ENCODE measurements around the gene ELAVL1.

The ELAVL1 gene

DNA sequence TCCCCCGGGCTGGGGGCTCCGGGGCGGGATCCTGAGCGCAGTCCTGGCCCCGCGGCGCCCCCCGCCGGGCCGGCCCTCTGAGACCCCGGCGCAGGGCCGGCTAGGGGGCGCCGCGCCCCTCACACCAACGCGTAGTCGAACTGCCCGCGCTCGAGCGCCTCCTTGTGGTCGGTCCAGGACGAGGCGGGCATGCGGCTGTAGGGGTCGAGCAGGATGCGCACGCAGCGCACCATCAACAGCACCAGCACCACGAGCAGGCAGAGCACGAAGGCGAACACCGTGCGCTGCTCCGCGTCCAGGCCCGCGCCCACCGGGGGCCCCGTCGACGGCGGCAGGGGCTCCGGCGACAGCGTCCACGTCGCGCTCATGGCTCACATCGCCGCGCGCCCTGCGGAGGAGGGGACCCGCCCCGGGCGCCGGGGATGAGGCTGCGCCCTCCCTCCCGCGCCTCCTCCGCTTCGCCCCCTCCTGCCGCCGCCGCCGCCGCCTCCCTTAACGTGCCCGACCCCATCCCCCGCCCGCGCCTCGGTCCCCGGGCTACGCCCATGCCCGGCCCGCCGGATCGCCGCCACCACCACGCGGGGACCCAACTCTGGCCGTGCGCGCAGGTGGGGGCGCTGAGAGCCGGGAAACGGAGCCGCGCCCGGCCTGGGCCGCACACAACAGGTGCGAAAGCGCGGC, 80.1 kb downstream of the ELAVL1 start:
- 0% methylated on average over 73 of the region's 98 CpGs for WGBS (ENCODE audit: insufficient coverage)
- Histone ChIP-seq H3K36me3 (ENCODE audit: control insufficient read depth in 4 of 4, insufficient read depth in 4 of 4, low read length in 3 of 4) (peaks cover 0 to 21% (median 14%) of the 10 kb centered on the region in 4 experiments), H3K4me1 (ENCODE audit: control extremely low read depth in 1 of 4, control insufficient read depth in 4 of 4, insufficient read depth in 4 of 4, low read length in 3 of 4) (peaks cover 0 to 40% (median 28%) of the 10 kb centered on the region in 4 experiments), H3K4me3 (ENCODE audit: control insufficient read depth in 1 of 7, extremely low read depth in 1 of 7, insufficient read depth in 4 of 7, low read depth in 2 of 7, low read length in 6 of 7) (peak overlapping the region in 5 of 7 experiments; percentile 10 to 48 (median 26)), H3K9me3 (ENCODE audit: control extremely low read depth in 1 of 5, control insufficient read depth in 4 of 5, insufficient read depth in 2 of 5, low read depth in 1 of 5, low read length in 4 of 5) (no peaks in the 10 kb centered on the region), H3K27me3 (replicated peaks in 2 of 5; ENCODE audit: control insufficient read depth in 4 of 5, insufficient read depth in 5 of 5, low read length in 4 of 5) (no peaks in the 10 kb centered on the region), H3K27ac (ENCODE audit: insufficient read depth in 1 of 2, low read depth in 1 of 2, low read length in 2 of 2, poor library complexity in 1 of 2, severe bottlenecking in 2 of 2) (no peak overlapping the region)
- ChIA-PET CTCF (no interaction called here), POLR2A (no interaction called here)
- DNase-seq, result peak; percentile 82 to 89 (median 85)

DNA sequence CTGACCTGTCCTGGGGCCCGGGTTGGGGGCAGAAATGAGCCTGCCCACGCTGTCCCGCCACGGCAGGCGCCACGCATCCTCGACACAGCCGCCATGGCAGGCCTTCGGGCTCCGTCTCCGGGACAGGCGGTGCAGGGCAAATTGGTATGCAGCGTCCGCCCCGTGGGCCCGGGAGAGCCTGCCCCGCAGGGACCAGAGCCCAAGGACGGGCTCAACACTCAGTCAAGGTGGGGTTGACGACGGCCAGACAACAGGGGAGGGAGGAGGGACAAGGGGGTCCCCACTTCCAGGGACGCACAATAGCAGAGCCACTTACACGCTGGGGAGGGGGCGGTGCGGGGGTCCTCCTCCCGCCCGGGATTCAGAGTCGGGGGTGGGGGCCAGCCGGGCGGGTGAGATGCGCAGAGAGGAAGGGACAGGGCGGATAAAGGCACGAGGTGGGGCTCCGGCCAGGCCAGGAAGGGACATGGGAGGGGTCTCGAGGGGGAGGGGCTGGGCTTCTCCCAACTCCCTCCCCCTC, 80.7 kb downstream of the ELAVL1 start:
- Histone ChIP-seq H3K4me1 (ENCODE audit: control extremely low read depth in 1 of 4, control insufficient read depth in 4 of 4, insufficient read depth in 4 of 4, low read length in 3 of 4) (peaks cover 0 to 40% (median 31%) of the 10 kb centered on the region in 4 experiments), H3K36me3 (ENCODE audit: control insufficient read depth in 4 of 4, insufficient read depth in 4 of 4, low read length in 3 of 4) (peaks cover 0 to 21% (median 14%) of the 10 kb centered on the region in 4 experiments), H3K4me3 (ENCODE audit: control insufficient read depth in 1 of 7, extremely low read depth in 1 of 7, insufficient read depth in 4 of 7, low read depth in 2 of 7, low read length in 6 of 7) (peak overlapping the region in 1 of 7 experiments; percentile 26), H3K9me3 (ENCODE audit: control extremely low read depth in 1 of 5, control insufficient read depth in 4 of 5, insufficient read depth in 2 of 5, low read depth in 1 of 5, low read length in 4 of 5) (no peaks in the 10 kb centered on the region), H3K27ac (ENCODE audit: insufficient read depth in 1 of 2, low read depth in 1 of 2, low read length in 2 of 2, poor library complexity in 1 of 2, severe bottlenecking in 2 of 2) (no peak overlapping the region), H3K27me3 (replicated peaks in 2 of 5; ENCODE audit: control insufficient read depth in 4 of 5, insufficient read depth in 5 of 5, low read length in 4 of 5) (peaks cover 0 to 1% (median 0%) of the 10 kb centered on the region in 5 experiments)
- 55% methylated on average over 25 of the region's 34 CpGs for WGBS (ENCODE audit: insufficient coverage)
- ChIA-PET POLR2A (no interaction called here), CTCF (interaction anchor here (1.2 to 3.0 kb wide), 3 partner anchors 9 to 71 kb away, joined by 7 to 14 read pairs (median 8); partner anchors contain the start of genes TGFBR3L and TIMM44)
- DNase-seq, result no peak

- DNase-seq, result no peak
- Histone ChIP-seq H3K9me3 (ENCODE audit: control extremely low read depth in 1 of 5, control insufficient read depth in 4 of 5, insufficient read depth in 2 of 5, low read depth in 1 of 5, low read length in 4 of 5) (no peaks in the 10 kb centered on the region), H3K4me1 (ENCODE audit: control extremely low read depth in 1 of 4, control insufficient read depth in 4 of 4, insufficient read depth in 4 of 4, low read length in 3 of 4) (peaks cover 0 to 40% (median 32%) of the 10 kb centered on the region in 4 experiments), H3K4me3 (ENCODE audit: control insufficient read depth in 1 of 7, extremely low read depth in 1 of 7, insufficient read depth in 4 of 7, low read depth in 2 of 7, low read length in 6 of 7) (no peak overlapping the region), H3K27ac (ENCODE audit: insufficient read depth in 1 of 2, low read depth in 1 of 2, low read length in 2 of 2, poor library complexity in 1 of 2, severe bottlenecking in 2 of 2) (no peak overlapping the region), H3K27me3 (replicated peaks in 2 of 5; ENCODE audit: control insufficient read depth in 4 of 5, insufficient read depth in 5 of 5, low read length in 4 of 5) (peaks cover 0 to 6% (median 0%) of the 10 kb centered on the region in 5 experiments), H3K36me3 (ENCODE audit: control insufficient read depth in 4 of 4, insufficient read depth in 4 of 4, low read length in 3 of 4) (peaks cover 0 to 21% (median 14%) of the 10 kb centered on the region in 4 experiments)
- WGBS (ENCODE audit: insufficient coverage), result 89% methylated on average over 12 of the region's 12 CpGs
- ChIA-PET POLR2A (no interaction called here), CTCF (interaction anchor here (1.2 to 3.0 kb wide), 4 partner anchors 9 to 70 kb away, joined by 5 to 14 read pairs (median 8); partner anchors contain the start of genes TGFBR3L and TIMM44)
Observed at GRCh38 chr19:7924241-7924640, 81.2 kb downstream of the ELAVL1 start.

DNA sequence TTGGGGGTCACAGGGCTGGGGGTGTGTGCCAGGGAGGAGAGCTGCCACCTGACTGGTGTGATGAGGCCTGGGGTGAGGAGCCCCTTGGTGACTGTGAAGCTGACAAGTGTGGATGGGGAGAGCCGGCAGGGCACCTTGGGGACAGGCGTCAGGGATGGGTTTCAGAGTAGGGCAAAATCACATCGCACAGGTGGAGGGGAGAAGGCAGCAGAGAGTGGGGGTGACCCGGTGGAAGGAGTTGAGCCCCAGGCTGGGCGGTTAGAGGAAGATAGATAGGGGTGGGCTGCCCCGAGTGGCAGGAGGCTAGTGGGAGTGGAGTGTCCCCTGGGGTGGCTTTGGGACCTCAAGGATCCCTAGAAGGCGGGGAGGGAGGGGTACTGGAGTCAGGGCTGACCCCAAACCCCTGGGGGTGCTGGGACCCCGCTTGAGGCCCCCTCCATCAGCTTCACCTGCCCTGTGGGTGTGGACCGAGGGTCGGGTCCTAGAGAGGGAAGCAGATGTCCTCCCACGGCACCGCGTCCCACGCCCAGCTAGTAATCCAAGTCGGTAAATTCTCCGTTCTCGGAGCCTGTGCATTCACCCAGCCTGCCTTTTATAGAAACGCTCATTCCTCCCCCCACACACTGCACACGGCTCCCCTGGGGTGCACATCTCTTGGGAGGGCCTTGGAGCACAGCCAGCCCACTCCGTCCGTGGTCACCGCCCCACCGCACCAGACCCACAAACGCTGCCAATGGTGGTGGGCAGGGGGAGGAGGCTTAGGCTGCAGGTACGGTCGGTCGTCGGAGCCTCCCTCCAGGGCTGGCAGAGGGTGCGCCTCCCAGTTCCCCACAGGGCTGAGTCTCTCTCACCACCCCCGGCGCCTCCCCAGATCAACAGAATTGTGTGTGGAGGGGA, 81.9 kb downstream of the ELAVL1 start:
- Histone ChIP-seq H3K27me3 (replicated peaks in 2 of 5; ENCODE audit: control insufficient read depth in 4 of 5, insufficient read depth in 5 of 5, low read length in 4 of 5) (peaks cover 0 to 13% (median 3%) of the 10 kb centered on the region in 5 experiments), H3K4me1 (ENCODE audit: control extremely low read depth in 1 of 4, control insufficient read depth in 4 of 4, insufficient read depth in 4 of 4, low read length in 3 of 4) (peaks cover 0 to 35% (median 33%) of the 10 kb centered on the region in 4 experiments), H3K9me3 (ENCODE audit: control extremely low read depth in 1 of 5, control insufficient read depth in 4 of 5, insufficient read depth in 2 of 5, low read depth in 1 of 5, low read length in 4 of 5) (no peaks in the 10 kb centered on the region), H3K4me3 (ENCODE audit: control insufficient read depth in 1 of 7, extremely low read depth in 1 of 7, insufficient read depth in 4 of 7, low read depth in 2 of 7, low read length in 6 of 7) (no peak overlapping the region), H3K36me3 (ENCODE audit: control insufficient read depth in 4 of 4, insufficient read depth in 4 of 4, low read length in 3 of 4) (peaks cover 0 to 21% (median 14%) of the 10 kb centered on the region in 4 experiments), H3K27ac (ENCODE audit: insufficient read depth in 1 of 2, low read depth in 1 of 2, low read length in 2 of 2, poor library complexity in 1 of 2, severe bottlenecking in 2 of 2) (no peak overlapping the region)
- DNase-seq, result no peak
- 95% methylated on average over 23 of the region's 31 CpGs for WGBS (ENCODE audit: insufficient coverage)
- POLR2A ChIA-PET, result no interaction called here
- CTCF ChIA-PET, result interaction anchor here (1.2 to 3.0 kb wide), 4 partner anchors 8 to 69 kb away, joined by 5 to 14 read pairs (median 8); partner anchors contain the start of genes TGFBR3L and TIMM44

GRCh38 chr19:7922836-7923195, 82.6 kb downstream of the ELAVL1 start:
- POLR2A ChIA-PET, result no interaction called here
- DNase-seq, result no peak
- Histone ChIP-seq H3K36me3 (ENCODE audit: control insufficient read depth in 4 of 4, insufficient read depth in 4 of 4, low read length in 3 of 4) (peaks cover 0 to 16% (median 14%) of the 10 kb centered on the region in 4 experiments), H3K27ac (ENCODE audit: insufficient read depth in 1 of 2, low read depth in 1 of 2, low read length in 2 of 2, poor library complexity in 1 of 2, severe bottlenecking in 2 of 2) (no peak overlapping the region), H3K27me3 (replicated peaks in 2 of 5; ENCODE audit: control insufficient read depth in 4 of 5, insufficient read depth in 5 of 5, low read length in 4 of 5) (peaks cover 0 to 19% (median 7%) of the 10 kb centered on the region in 5 experiments), H3K4me1 (ENCODE audit: control extremely low read depth in 1 of 4, control insufficient read depth in 4 of 4, insufficient read depth in 4 of 4, low read length in 3 of 4) (peaks cover 0 to 38% (median 36%) of the 10 kb centered on the region in 4 experiments), H3K9me3 (ENCODE audit: control extremely low read depth in 1 of 5, control insufficient read depth in 4 of 5, insufficient read depth in 2 of 5, low read depth in 1 of 5, low read length in 4 of 5) (no peaks in the 10 kb centered on the region), H3K4me3 (ENCODE audit: control insufficient read depth in 1 of 7, extremely low read depth in 1 of 7, insufficient read depth in 4 of 7, low read depth in 2 of 7, low read length in 6 of 7) (no peak overlapping the region)
- 84% methylated on average over 4 of the region's 8 CpGs for whole genome bisulfite sequencing (ENCODE audit: insufficient coverage)
- CTCF ChIA-PET, result interaction anchor here (0.9 to 3.0 kb wide), 3 partner anchors 18 to 53 kb away, joined by 3 to 14 read pairs (median 5); partner anchors contain the start of gene TIMM44

DNA sequence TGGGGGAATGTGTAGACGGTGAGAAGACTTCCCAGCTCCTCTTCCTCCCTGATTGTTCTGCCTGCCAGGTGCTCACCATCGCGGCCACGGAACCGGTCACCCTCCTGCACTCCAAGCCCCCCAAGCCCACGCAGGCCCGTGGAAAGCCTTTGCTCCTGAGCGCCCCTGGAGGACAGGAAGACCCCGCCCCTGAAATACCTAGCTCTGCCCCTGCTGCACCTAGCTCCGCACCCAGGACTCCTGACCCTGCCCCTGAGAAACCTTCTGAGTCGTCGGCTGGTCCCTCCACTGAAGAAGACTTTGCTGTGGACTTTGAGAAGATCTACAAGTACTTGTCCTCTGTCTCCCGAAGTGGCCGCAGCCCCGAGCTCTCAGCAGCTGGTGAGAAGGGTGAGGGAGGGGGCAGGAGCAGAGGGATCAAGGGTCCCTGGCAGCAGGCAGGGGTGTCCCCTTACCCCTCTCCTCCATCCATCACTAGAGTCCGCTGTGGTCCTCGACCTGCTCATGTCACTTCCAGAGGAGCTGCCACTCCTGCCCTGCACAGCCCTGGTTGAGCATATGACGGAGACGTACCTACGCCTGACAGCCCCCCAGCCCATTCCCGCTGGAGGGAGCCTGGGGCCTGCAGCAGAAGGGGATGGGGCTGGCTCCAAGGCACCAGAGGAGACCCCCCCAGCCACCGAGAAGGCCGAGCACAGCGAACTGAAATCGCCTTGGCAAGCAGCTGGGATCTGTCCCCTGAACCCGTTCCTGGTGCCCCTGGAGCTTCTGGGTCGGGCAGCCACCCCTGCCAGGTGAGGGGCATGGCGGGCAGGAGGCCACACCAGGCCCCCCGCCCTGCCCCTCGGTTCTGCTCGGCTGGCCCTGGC, 83.2 kb downstream of the ELAVL1 start:
- Histone ChIP-seq H3K4me3 (ENCODE audit: control insufficient read depth in 1 of 7, extremely low read depth in 1 of 7, insufficient read depth in 4 of 7, low read depth in 2 of 7, low read length in 6 of 7) (peak overlapping the region in 2 of 7 experiments; percentile 79 to 86), H3K27ac (ENCODE audit: insufficient read depth in 1 of 2, low read depth in 1 of 2, low read length in 2 of 2, poor library complexity in 1 of 2, severe bottlenecking in 2 of 2) (no peak overlapping the region), H3K9me3 (ENCODE audit: control extremely low read depth in 1 of 5, control insufficient read depth in 4 of 5, insufficient read depth in 2 of 5, low read depth in 1 of 5, low read length in 4 of 5) (no peaks in the 10 kb centered on the region), H3K36me3 (ENCODE audit: control insufficient read depth in 4 of 4, insufficient read depth in 4 of 4, low read length in 3 of 4) (peaks cover 0 to 15% (median 14%) of the 10 kb centered on the region in 4 experiments), H3K4me1 (ENCODE audit: control extremely low read depth in 1 of 4, control insufficient read depth in 4 of 4, insufficient read depth in 4 of 4, low read length in 3 of 4) (peaks cover 0 to 44% (median 42%) of the 10 kb centered on the region in 4 experiments), H3K27me3 (replicated peaks in 2 of 5; ENCODE audit: control insufficient read depth in 4 of 5, insufficient read depth in 5 of 5, low read length in 4 of 5) (peaks cover 0 to 25% (median 8%) of the 10 kb centered on the region in 5 experiments)
- POLR2A ChIA-PET, result no interaction called here
- DNase-seq, result no peak
- WGBS (ENCODE audit: insufficient coverage), result 96% methylated on average over 23 of the region's 31 CpGs
- CTCF ChIA-PET, result interaction anchor here (0.9 to 3.0 kb wide), 7 partner anchors 8 to 354 kb away, joined by 3 to 14 read pairs (median 3); partner anchors contain the start of gene TIMM44

Data from common myeloid progenitor, CD34-positive (primary cell).